ENCODE data around the gene LRRC10B.

GRCh38 chr11:61496602-61497400, 11.7 kb upstream of the LRRC10B start:
- TF ChIP-seq, protein P1, sequence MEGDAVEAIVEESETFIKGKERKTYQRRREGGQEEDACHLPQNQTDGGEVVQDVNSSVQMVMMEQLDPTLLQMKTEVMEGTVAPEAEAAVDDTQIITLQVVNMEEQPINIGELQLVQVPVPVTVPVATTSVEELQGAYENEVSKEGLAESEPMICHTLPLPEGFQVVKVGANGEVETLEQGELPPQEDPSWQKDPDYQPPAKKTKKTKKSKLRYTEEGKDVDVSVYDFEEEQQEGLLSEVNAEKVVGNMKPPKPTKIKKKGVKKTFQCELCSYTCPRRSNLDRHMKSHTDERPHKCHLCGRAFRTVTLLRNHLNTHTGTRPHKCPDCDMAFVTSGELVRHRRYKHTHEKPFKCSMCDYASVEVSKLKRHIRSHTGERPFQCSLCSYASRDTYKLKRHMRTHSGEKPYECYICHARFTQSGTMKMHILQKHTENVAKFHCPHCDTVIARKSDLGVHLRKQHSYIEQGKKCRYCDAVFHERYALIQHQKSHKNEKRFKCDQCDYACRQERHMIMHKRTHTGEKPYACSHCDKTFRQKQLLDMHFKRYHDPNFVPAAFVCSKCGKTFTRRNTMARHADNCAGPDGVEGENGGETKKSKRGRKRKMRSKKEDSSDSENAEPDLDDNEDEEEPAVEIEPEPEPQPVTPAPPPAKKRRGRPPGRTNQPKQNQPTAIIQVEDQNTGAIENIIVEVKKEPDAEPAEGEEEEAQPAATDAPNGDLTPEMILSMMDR (IDR thresholded peaks at IDR 0.05; ENCODE audit: control extremely low read depth in 1 of 3, insufficient read depth in 1 of 3, low read depth in 1 of 3, low read length in 3 of 3): no peak
- TF ChIP-seq CEBPB (IDR thresholded peaks at IDR 0.05; ENCODE audit: low read depth, low read length): no peak
- TF ChIP-seq POLR2AphosphoS5 (IDR thresholded peaks at IDR 0.05; ENCODE audit: low read depth, low read length): no peak
- TF ChIP-seq POLR2A (IDR thresholded peaks at IDR 0.05; ENCODE audit: control extremely low read depth in 1 of 2, low read depth in 2 of 2, low read length in 2 of 2): no peak
- no peak for TF ChIP-seq GTF2F1 (IDR thresholded peaks at IDR 0.05; ENCODE audit: borderline replicate concordance, low read depth, low read length)
- TF ChIP-seq YY1 (IDR thresholded peaks at IDR 0.05; ENCODE audit: low read depth, low read length): no peak
